B cell (primary cell): Measurements from ENCODE around the gene SPATA4. TPM values are rescaled to one million over a fixed set of nuclear protein-coding genes. Genes with fewer than 3 reads are reported as not detected.

ENCODE experiments used
- ATAC-seq: fragments of 200-7000 bp; cut with Tn5 transposase; one replicate; pipeline ENCODE4 v1.10.0; 2021; ENCODE audit warnings: low read depth, mild to moderate bottlenecking, moderate number of reproducible peaks, moderate library complexity
- CTCF ChIA-PET: fragments of 350-600 bp; sonication (Branson Sonifier 250); formaldehyde crosslinking; loops from one replicate; lab custom pipeline; 2021; ENCODE audit warnings: antibody characterized with exemption, inconsistent platforms; lab: Charles Lee
- POLR2A ChIA-PET: fragments of 350-600 bp; sonication (Branson Sonifier 250); formaldehyde crosslinking; loops from one replicate; lab custom pipeline; 2021; ENCODE audit warnings: antibody characterized with exemption; lab: Charles Lee
- DNase-seq: peaks from one replicate; pipeline ENCODE4 v3.0.0; 2013
- H2AFZ ChIP-seq: 2 replicates; pipeline ENCODE4 v1.6.1; 2012; ENCODE audit warnings: mild to moderate bottlenecking, low read depth, low read length; ENCODE audit not compliant: insufficient read depth, poor library complexity, severe bottlenecking
- H3K27ac ChIP-seq, 2 donors: 1 replicate in 1 of 2; 2 replicates in 1 of 2; pipeline ENCODE4 v1.5.1; 2012 to 2013; ENCODE audit warnings: low read length in 2 of 2, mild to moderate bottlenecking in 2 of 2, moderate library complexity in 1 of 2
- H3K27me3 ChIP-seq, 4 experiments: fragments of 200-600 bp in 1 of 4; sonication (generic) in 1 of 4; replicated peaks in 1 of 4; 1 replicate in 2 of 4; 2 replicates in 2 of 4; pipeline versions ENCODE4 v1.6.1 to v1.7.0; 2013 to 2016; ENCODE audit warnings: low read length in 3 of 4, mild to moderate bottlenecking in 2 of 4, mixed read lengths in 1 of 4, moderate library complexity in 1 of 4; ENCODE audit not compliant: insufficient read depth in 4 of 4, control insufficient read depth in 3 of 4; ENCODE audit errors: control extremely low read depth in 1 of 4
- H3K36me3 ChIP-seq, 2 experiments: replicated peaks in 1 of 2; 1 replicate in 1 of 2; 2 replicates in 1 of 2; pipeline versions ENCODE4 v1.6.1 to v1.7.1; 2013; ENCODE audit warnings: low read length in 1 of 2; ENCODE audit not compliant: insufficient read depth in 2 of 2, control insufficient read depth in 1 of 2; ENCODE audit errors: control extremely low read depth in 1 of 2, extremely low read depth in 1 of 2
- H3K4me1 ChIP-seq, 2 donors: fragments of 200-600 bp in 1 of 2; sonication (generic) in 1 of 2; 1 replicate in 1 of 2; 2 replicates in 1 of 2; pipeline versions ENCODE4 v1.5.1 to v1.6.1; 2013 to 2017; ENCODE audit warnings: low read length in 2 of 2; ENCODE audit not compliant: control insufficient read depth in 2 of 2, insufficient read depth in 2 of 2
- H3K4me2 ChIP-seq: replicated peaks from 2 replicates; pipeline ENCODE3; 2012; ENCODE audit warnings: mild to moderate bottlenecking, low read depth, low read length; ENCODE audit not compliant: poor library complexity, severe bottlenecking
- H3K4me3 ChIP-seq, 5 experiments: fragments of 200-600 bp in 1 of 5; sonication (generic) in 1 of 5; 1 replicate in 3 of 5; 2 replicates in 2 of 5; pipeline versions ENCODE4 v1.5.1 to v1.7.0; 2011 to 2016; ENCODE audit warnings: low read length in 4 of 5, mild to moderate bottlenecking in 4 of 5, low read depth in 2 of 5, control low read depth in 1 of 5, moderate library complexity in 1 of 5; ENCODE audit not compliant: insufficient read depth in 1 of 5; ENCODE audit errors: control extremely low read depth in 1 of 5, extremely low read depth in 1 of 5
- H3K79me2 ChIP-seq: fragments of 200-600 bp; sonication (generic); one replicate; pipeline ENCODE4 v1.6.0; 2016; ENCODE audit warnings: low read length; ENCODE audit not compliant: control insufficient read depth, insufficient read depth
- H3K9ac ChIP-seq: fragments of 200-600 bp; sonication (generic); 2 replicates; pipeline ENCODE4 v1.6.1; 2017; ENCODE audit warnings: mild to moderate bottlenecking, low read length, moderate library complexity
- H3K9me3 ChIP-seq, 3 donors: one replicate each; pipeline versions ENCODE4 v1.6.1 to v1.7.1; 2013; ENCODE audit warnings: low read length in 2 of 3; ENCODE audit not compliant: control insufficient read depth in 2 of 3, insufficient read depth in 1 of 3; ENCODE audit errors: control extremely low read depth in 1 of 3
- H4K20me1 ChIP-seq: 2 replicates; pipeline ENCODE4 v1.6.0; 2012; ENCODE audit warnings: mild to moderate bottlenecking, low read length; ENCODE audit not compliant: insufficient read depth, control insufficient read depth, poor library complexity, severe bottlenecking
- H3K27ac Mint-ChIP-seq: one replicate; pipeline ENCODE4 v1.8.0; 2021; ENCODE audit warnings: mixed read lengths
- H3K27me3 Mint-ChIP-seq: one replicate; pipeline ENCODE4 v1.8.0; 2021; ENCODE audit warnings: mixed read lengths
- H3K4me1 Mint-ChIP-seq: one replicate; pipeline ENCODE4 v1.8.0; 2021; ENCODE audit warnings: mixed read lengths
- H3K4me3 Mint-ChIP-seq: one replicate; pipeline ENCODE4 v1.8.0; 2021; ENCODE audit warnings: mixed read lengths
- H3K9me3 Mint-ChIP-seq: one replicate; pipeline ENCODE4 v1.8.0; 2022; ENCODE audit warnings: mixed read lengths; ENCODE audit not compliant: insufficient read depth
- CTCF ChIP-seq: fragments of 200-600 bp; IDR thresholded peaks from one replicate; pipeline ENCODE4 v1.8.0; 2022; ENCODE audit warnings: antibody characterized with exemption, mild to moderate bottlenecking
- EZH2 ChIP-seq: IDR thresholded peaks from 2 replicates; pipeline ENCODE4 v1.6.1; 2012; ENCODE audit warnings: borderline replicate concordance, low read depth, mild to moderate bottlenecking, moderate library complexity, low read length; ENCODE audit not compliant: insufficient read depth, poor library complexity, severe bottlenecking
- WGBS: methylation state at CpG from one replicate; pipeline ENCODE4 v1.1.5; 2013; ENCODE audit warnings: missing lambda C conversion rate; ENCODE audit not compliant: insufficient coverage; 5-methylcytosine and 5-hydroxymethylcytosine counted together
- intact Hi-C: fragments of 100-400 bp; cut with micrococcal nuclease; formaldehyde crosslinking; loops from one replicate; pipeline ENCODE4 v1.10.0; 2022
- polyA plus RNA-seq: library from polyadenylated mRNA; depleted of rRNA; stranded (reverse); fragments of >200 nt; gene quantifications from 2 replicates; pipeline ENCODE4 v1.2.3, GENCODE V29; 2012
- total RNA-seq, 2 donors: library from RNA; stranded (reverse); fragments of 120-200 nt in 1 of 2; gene quantifications; 1 replicate in 1 of 2; 2 replicates in 1 of 2; pipeline versions ENCODE4 v1.2.3 to v1.2.4, GENCODE V29; 2013 to 2022

Gene SPATA4
- total and polyA plus RNA-seq, 2 donors (not counting 1 experiment from before 2014, with no cell fraction given) = not detected

DNA sequence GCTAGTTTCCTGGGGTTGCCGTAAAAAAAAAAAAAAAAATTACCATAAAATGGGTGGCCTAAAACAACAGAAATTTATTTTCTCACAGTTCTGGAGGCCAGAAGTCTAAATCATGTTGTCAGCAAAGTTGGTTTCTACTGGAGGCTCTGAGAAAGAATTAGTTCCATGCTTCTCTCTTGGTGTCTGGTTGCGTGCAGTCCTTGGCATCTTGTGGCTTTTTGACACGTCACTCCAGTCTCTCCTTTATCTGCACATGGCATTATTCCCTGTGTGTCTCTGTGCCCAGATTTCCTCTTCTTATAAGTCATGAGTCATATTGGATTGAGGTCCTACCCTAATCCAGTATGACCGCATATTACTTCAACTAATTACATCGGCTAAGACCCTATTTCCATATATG lies 38.7 kb downstream of the SPATA4 start:
- intact Hi-C loops = no loop called here
- no peaks in the 10 kb centered on the region for H3K4me1 Mint-ChIP-seq

DNA sequence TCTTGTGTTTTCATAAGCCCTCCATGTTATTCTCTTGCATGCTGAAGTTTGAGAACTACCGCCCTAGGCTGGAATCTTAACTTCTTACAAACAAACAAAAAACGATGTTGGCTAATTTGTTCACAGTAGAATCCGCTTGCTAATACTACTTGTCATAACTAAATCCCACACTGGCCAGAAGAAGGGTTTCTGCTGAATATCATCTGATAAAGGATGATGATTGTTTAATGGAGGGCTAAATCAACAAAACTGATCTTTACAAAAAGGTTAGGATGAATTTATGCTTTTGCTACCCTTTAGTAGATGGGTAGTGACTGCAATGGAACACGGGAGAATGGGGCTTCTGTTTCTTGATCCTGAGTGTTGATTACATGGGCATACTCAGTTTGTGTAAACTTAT lies 42.3 kb downstream of the SPATA4 start:
- H3K36me3 ChIP-seq = no peaks in the 10 kb centered on the region
- H3K4me2 ChIP-seq = no peak overlapping the region
- Mint-ChIP-seq H3K4me3 (no peak overlapping the region), H3K4me1 (no peaks in the 10 kb centered on the region), H3K27me3 (no peaks in the 10 kb centered on the region), H3K27ac (no peak overlapping the region), H3K9me3 (no peaks in the 10 kb centered on the region)
- no peaks in the 10 kb centered on the region for H3K27me3 ChIP-seq
- WGBS = no CpG with 5 or more reads among the region's 4 CpGs
- ChIA-PET CTCF (interaction anchor here (0.8 to 0.9 kb wide), 2 partner anchors 16 to 191 kb away, joined by 3 to 4 read pairs; no protein-coding TSS in a partner anchor), POLR2A (no interaction called here)
- H3K4me3 ChIP-seq = no peak overlapping the region
- no peaks in the 10 kb centered on the region for H4K20me1 ChIP-seq
- no peaks in the 10 kb centered on the region for H3K4me1 ChIP-seq
- DNase-seq (no peak), ATAC-seq (no peak)
- TF ChIP-seq EZH2 (no peak), CTCF (no peak)
- H3K79me2 ChIP-seq = no peaks in the 10 kb centered on the region
- intact Hi-C loops = no loop called here
- no peak overlapping the region for H2AFZ ChIP-seq
- H3K9me3 ChIP-seq = no peaks in the 10 kb centered on the region
- H3K9ac ChIP-seq = no peak overlapping the region
- H3K27ac ChIP-seq = no peak overlapping the region

More for the DNA sequence above, 38.7 kb downstream of the SPATA4 start:
- Histone ChIP-seq H3K36me3 (no peaks in the 10 kb centered on the region), H3K79me2 (no peaks in the 10 kb centered on the region), H3K4me1 (no peaks in the 10 kb centered on the region), H3K9me3 (no peaks in the 10 kb centered on the region), H2AFZ (no peak overlapping the region), H3K4me2 (no peak overlapping the region), H3K27me3 (no peaks in the 10 kb centered on the region), H3K9ac (no peak overlapping the region), H4K20me1 (no peaks in the 10 kb centered on the region), H3K27ac (no peak overlapping the region), H3K4me3 (no peak overlapping the region)
- ATAC-seq (no peak), DNase-seq (no peak)
- H3K4me3 Mint-ChIP-seq = no peak overlapping the region
- WGBS = 100% methylated on average over 1 of the region's 5 CpGs
- H3K9me3 Mint-ChIP-seq = no peaks in the 10 kb centered on the region
- no peaks in the 10 kb centered on the region for H3K27me3 Mint-ChIP-seq
- TF ChIP-seq EZH2 (no peak), CTCF (no peak)
- POLR2A ChIA-PET = no interaction called here
- CTCF ChIA-PET = no interaction called here
- no peak overlapping the region for H3K27ac Mint-ChIP-seq
